Vagina (tissue), 2 donors: ENCODE measurements around the gene CHRNA4. TPM values are rescaled to one million over a fixed set of nuclear protein-coding genes. Genes with fewer than 3 reads are reported as not detected.

Experiments
- DNase-seq, 2 donors: peaks; one replicate each; pipeline ENCODE4 v3.0.0-alpha.2; 2017; ENCODE audit errors: extremely low spot score in 2 of 2
- H3K27ac ChIP-seq: fragments of 200-600 bp; sonication (generic); one replicate; pipeline ENCODE4 v1.5.1; 2019
- H3K27me3 ChIP-seq: fragments of 200-600 bp; sonication (generic); one replicate; pipeline ENCODE4 v1.5.1; 2019
- H3K36me3 ChIP-seq, 2 donors: fragments of 200-600 bp; sonication (generic); one replicate each; pipeline ENCODE4 v1.5.1; 2017 to 2019
- H3K4me1 ChIP-seq: fragments of 200-600 bp; sonication (generic); one replicate; pipeline ENCODE4 v1.5.1; 2019
- H3K4me3 ChIP-seq, 2 donors: fragments of 200-600 bp; sonication (generic); 1 replicate in 1 of 2; 2 replicates in 1 of 2; pipeline ENCODE4 v1.5.1; 2016 to 2019
- H3K9me3 ChIP-seq: fragments of 200-600 bp; sonication (generic); one replicate; pipeline ENCODE4 v1.5.1; 2019
- CTCF ChIP-seq, 3 experiments: fragments of 450-650 bp in 2 of 3; fragments of 200-600 bp in 1 of 3; sonication (generic) in 1 of 3; IDR thresholded peaks; one replicate each; pipeline ENCODE4 v1.5.1; 2017 to 2019; ENCODE audit warnings: antibody characterized with exemption in 3 of 3, mild to moderate bottlenecking in 2 of 3, moderate library complexity in 2 of 3
- POLR2A ChIP-seq, 2 donors: fragments of 450-650 bp; IDR thresholded peaks; one replicate each; pipeline ENCODE4 v1.6.1; 2017; ENCODE audit warnings: antibody characterized with exemption in 2 of 2, mild to moderate bottlenecking in 2 of 2, moderate library complexity in 2 of 2
- POLR2AphosphoS5 ChIP-seq, 2 donors: sonication (generic); formaldehyde crosslinking; IDR thresholded peaks; one replicate each; pipeline ENCODE4 v1.9.0; 2017; ENCODE audit warnings: antibody characterized with exemption in 2 of 2, mild to moderate bottlenecking in 2 of 2, low read depth in 1 of 2; ENCODE audit not compliant: insufficient read depth in 1 of 2
- intact Hi-C: fragments of 100-400 bp; cut with DNase I; formaldehyde crosslinking; loops from one replicate; pipeline ENCODE4 v1.15.1; 2023
- total RNA-seq: library from RNA; depleted of rRNA; stranded (reverse); fragments of >200 nt; gene quantifications from one replicate; pipeline ENCODE4 v1.2.3, GENCODE V29; 2016

CHRNA4 gene
- total RNA-seq, 1 donor from 2014 or later = 0.25 TPM

DNA sequence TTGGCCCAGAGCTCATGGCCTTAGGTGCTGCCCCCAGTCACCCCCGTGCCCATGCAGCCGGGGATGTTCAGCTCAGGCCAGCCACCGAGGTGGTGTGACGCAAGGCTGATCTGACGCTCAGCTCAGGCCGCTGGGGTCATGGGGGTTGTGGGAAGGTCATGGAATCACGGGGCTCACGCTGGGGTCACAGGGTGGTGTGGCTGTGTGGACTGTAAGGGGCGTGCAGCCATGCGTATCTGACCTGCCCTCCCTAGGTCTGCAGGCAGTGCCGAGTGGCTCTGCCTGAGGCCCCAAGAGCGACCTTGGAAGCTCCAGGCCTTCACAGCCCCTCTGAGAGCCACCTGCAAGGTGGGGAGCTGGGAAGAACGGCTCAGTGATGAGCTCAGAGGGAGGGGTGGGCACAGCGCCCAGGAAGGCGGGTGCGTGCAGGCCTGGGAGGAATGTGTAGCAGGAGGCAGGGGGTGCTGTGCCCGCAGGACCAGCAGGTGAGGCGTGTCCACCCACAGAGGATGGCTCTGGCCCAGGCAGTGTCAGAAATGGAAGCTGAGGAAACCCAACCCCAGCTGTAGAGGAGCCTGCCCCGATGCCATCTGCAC is 27.8 kb downstream of the CHRNA4 start:
- TF ChIP-seq POLR2A (IDR thresholded peaks at IDR 0.05) (no peak), CTCF (IDR thresholded peaks at IDR 0.05) (no peak), POLR2AphosphoS5 (IDR thresholded peaks at IDR 0.05; ENCODE audit: insufficient read depth in 1 of 2, low read depth in 1 of 2) (no peak)
- H3K27me3 ChIP-seq = no peaks in the 10 kb centered on the region
- H3K27ac ChIP-seq = no peak overlapping the region
- no peak overlapping the region for H3K4me3 ChIP-seq
- H3K9me3 ChIP-seq = no peaks in the 10 kb centered on the region
- H3K36me3 ChIP-seq = no peaks in the 10 kb centered on the region
- no peaks in the 10 kb centered on the region for H3K4me1 ChIP-seq
- intact Hi-C loops = no loop called here
- DNase-seq = no peak

GRCh38 chr20:63332488-63333240 is 28.5 kb downstream of the CHRNA4 start:
- no peak overlapping the region for H3K27ac ChIP-seq
- DNase-seq = no peak
- H3K36me3 ChIP-seq = no peaks in the 10 kb centered on the region
- H3K4me1 ChIP-seq = no peaks in the 10 kb centered on the region
- H3K27me3 ChIP-seq = no peaks in the 10 kb centered on the region
- no peaks in the 10 kb centered on the region for H3K9me3 ChIP-seq
- TF ChIP-seq POLR2AphosphoS5 (IDR thresholded peaks at IDR 0.05; ENCODE audit: insufficient read depth in 1 of 2, low read depth in 1 of 2) = no peak
- H3K4me3 ChIP-seq = no peak overlapping the region
- intact Hi-C loops = no loop called here

- intact Hi-C loops = no loop called here
- Histone ChIP-seq H3K4me1 (no peaks in the 10 kb centered on the region), H3K4me3 (no peak overlapping the region), H3K27ac (no peak overlapping the region), H3K27me3 (no peaks in the 10 kb centered on the region), H3K9me3 (no peaks in the 10 kb centered on the region), H3K36me3 (no peaks in the 10 kb centered on the region)
- no peak for DNase-seq
- no peak for TF ChIP-seq CTCF (IDR thresholded peaks at IDR 0.05)
These were observed 29.3 kb downstream of the CHRNA4 start for GRCh38 chr20:63331741-63332400.

GRCh38 chr20:63330940-63331339 is 30.2 kb downstream of the CHRNA4 start:
- no peaks in the 10 kb centered on the region for H3K36me3 ChIP-seq
- DNase-seq = no peak
- no peaks in the 10 kb centered on the region for H3K27me3 ChIP-seq
- intact Hi-C loops = no loop called here
- no peaks in the 10 kb centered on the region for H3K4me1 ChIP-seq
- H3K27ac ChIP-seq = no peak overlapping the region
- no peak overlapping the region for H3K4me3 ChIP-seq
- no peaks in the 10 kb centered on the region for H3K9me3 ChIP-seq
- TF ChIP-seq POLR2A (IDR thresholded peaks at IDR 0.05) = no peak
- no peak for TF ChIP-seq POLR2AphosphoS5 (IDR thresholded peaks at IDR 0.05; ENCODE audit: insufficient read depth in 1 of 2, low read depth in 1 of 2)
- no peak for TF ChIP-seq CTCF (IDR thresholded peaks at IDR 0.05)

- Histone ChIP-seq H3K9me3 (no peaks in the 10 kb centered on the region), H3K4me3 (no peak overlapping the region), H3K27me3 (no peaks in the 10 kb centered on the region), H3K27ac (no peak overlapping the region), H3K4me1 (no peaks in the 10 kb centered on the region), H3K36me3 (no peaks in the 10 kb centered on the region)
- no peak for DNase-seq
- TF ChIP-seq POLR2A (IDR thresholded peaks at IDR 0.05) (no peak), CTCF (IDR thresholded peaks at IDR 0.05) (no peak), POLR2AphosphoS5 (IDR thresholded peaks at IDR 0.05; ENCODE audit: insufficient read depth in 1 of 2, low read depth in 1 of 2) (no peak)
- intact Hi-C loops = no loop called here
These were observed 30.9 kb downstream of the CHRNA4 start for GRCh38 chr20:63330084-63330760.
